Spinal cord (tissue), 10 donors: ENCODE results near the gene PAGE1. TPM values are rescaled to one million over a fixed set of nuclear protein-coding genes. Genes with fewer than 3 reads are reported as not detected.
A peak's percentile ranks its signal among the peaks of the same experiment; 100 is the strongest.

Source experiments
- DNase-seq, 6 donors: peaks; one replicate each; pipeline versions ENCODE4 v3.0.0 to v3.0.0-alpha.2; 2013 to 2015; ENCODE audit warnings: low spot score in 6 of 6, low read depth in 4 of 6
- H3K27ac ChIP-seq: one replicate; pipeline ENCODE4 v1.5.1; 2013; ENCODE audit warnings: low read depth, low read length, control low read depth
- H3K27me3 ChIP-seq: one replicate; pipeline ENCODE4 v1.6.1; 2013; ENCODE audit warnings: low read length; ENCODE audit not compliant: control insufficient read depth, insufficient read depth
- H3K36me3 ChIP-seq: one replicate; pipeline ENCODE4 v1.6.1; 2013; ENCODE audit warnings: low read length; ENCODE audit not compliant: control insufficient read depth, insufficient read depth
- H3K4me1 ChIP-seq: one replicate; pipeline ENCODE4 v1.6.1; 2013; ENCODE audit warnings: low read length; ENCODE audit not compliant: control insufficient read depth, insufficient read depth
- H3K4me3 ChIP-seq: one replicate; pipeline ENCODE4 v1.5.1; 2013; ENCODE audit warnings: low read depth, low read length, control low read depth
- H3K9me3 ChIP-seq: one replicate; pipeline ENCODE4 v1.6.1; 2013; ENCODE audit warnings: low read length; ENCODE audit not compliant: control insufficient read depth, insufficient read depth
- WGBS: methylation state at CpG from one replicate; pipeline ENCODE4 v1.1.5; 2013; ENCODE audit warnings: missing lambda C conversion rate; ENCODE audit not compliant: insufficient coverage; 5-methylcytosine and 5-hydroxymethylcytosine counted together
- polyA plus RNA-seq, 2 donors: library from polyadenylated mRNA; unstranded; fragments of 120-200 nt; gene quantifications; one replicate each; pipeline ENCODE4 v1.2.1, GENCODE V29; 2013; ENCODE audit not compliant: insufficient read length in 2 of 2
- total RNA-seq, 2 donors: library from RNA; depleted of rRNA in 1 of 2; stranded (reverse); fragments of 120-200 nt in 1 of 2; fragments of >200 nt in 1 of 2; gene quantifications; one replicate each; pipeline versions ENCODE4 v1.2.3 to v1.2.4, GENCODE V29; 2013 to 2014
- donor health status: healthy.

PAGE1 gene
- total and polyA plus RNA-seq, 4 donors = not detected

DNA sequence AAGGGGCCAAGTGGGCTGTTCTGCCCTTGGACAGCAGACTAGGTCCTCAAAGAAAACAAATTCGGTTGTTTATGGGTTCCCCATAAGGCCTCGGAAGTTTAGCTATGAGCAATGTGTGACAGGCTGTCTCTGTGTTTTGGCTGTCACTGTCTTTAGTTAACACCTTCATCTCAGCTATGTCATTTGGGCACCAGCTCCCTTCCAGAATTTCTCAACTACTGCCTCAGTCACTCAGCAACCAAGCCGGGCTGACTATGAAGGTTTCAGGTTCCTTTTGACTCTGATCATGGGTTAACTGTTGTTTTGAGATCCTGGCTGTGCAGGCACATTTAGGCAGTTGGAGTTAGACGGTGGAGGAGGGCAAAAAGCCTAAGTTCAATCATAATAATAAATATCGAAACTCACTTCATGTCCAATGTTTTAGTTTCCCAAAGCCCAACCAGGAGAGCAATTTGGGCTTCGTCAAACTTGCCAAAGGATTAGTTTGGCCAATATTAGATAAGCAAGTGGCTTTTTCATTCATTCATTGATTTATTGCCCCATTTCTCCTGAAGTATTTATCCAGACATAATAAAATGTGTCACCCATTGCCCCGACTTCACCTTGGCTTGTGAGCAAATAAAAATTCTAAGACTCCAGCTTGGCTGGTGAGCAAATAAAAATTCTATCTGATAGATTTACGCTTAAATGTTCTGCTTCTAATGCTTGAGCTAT, 9.1 kb upstream of the PAGE1 start:
- Histone ChIP-seq H3K27me3 (no peaks in the 10 kb centered on the region), H3K36me3 (no peaks in the 10 kb centered on the region), H3K27ac (no peak overlapping the region), H3K4me3 (no peak overlapping the region), H3K9me3 (no peaks in the 10 kb centered on the region), H3K4me1 (no peaks in the 10 kb centered on the region)
- DNase-seq = peak in 1 of 6 donors; percentile 21
- 29% methylated on average over 1 of the region's 8 CpGs for WGBS

DNA sequence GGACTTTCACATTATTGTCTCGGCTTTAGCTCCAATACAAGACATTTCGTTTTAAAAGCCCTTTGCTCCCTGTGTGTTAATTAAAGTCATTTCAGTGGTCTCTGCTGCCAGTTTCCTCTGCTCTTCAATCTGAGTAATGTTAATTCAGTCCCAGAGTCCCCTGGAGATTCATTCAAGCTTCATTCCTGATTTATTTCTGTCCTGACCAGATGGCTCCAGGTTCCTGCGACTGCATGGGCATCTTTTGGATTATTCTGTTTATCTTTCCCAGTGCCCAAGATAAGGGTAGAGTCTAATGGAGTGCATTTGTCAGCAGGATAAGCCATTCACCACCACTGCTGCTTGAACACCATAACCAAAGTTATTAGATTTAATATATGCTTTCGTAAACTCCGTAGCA, 6.1 kb upstream of the PAGE1 start:
- Histone ChIP-seq H3K4me1 (no peaks in the 10 kb centered on the region), H3K27ac (no peak overlapping the region), H3K9me3 (no peaks in the 10 kb centered on the region), H3K27me3 (no peaks in the 10 kb centered on the region), H3K4me3 (no peak overlapping the region), H3K36me3 (no peaks in the 10 kb centered on the region)
- DNase-seq = peak in 2 of 6 donors; percentile 4 to 81
- 50% methylated on average over 1 of the region's 5 CpGs for WGBS

DNA sequence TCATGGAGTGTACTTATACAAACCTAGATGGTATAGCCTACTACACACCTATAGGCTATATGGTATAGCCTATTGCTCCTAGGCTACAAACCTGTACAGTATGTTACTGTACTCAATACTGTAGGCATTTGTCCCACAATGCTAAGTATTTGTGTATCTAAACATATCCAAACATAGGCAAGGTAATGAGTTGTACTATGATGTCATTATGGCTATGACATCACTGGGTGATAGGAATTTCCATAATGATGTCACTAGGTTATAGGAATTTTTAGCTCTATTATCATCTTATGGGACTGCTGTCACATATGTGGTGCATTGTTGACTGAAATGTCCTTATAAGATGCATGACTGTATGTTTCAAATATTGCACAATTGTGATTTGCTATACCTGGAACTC, 5.5 kb upstream of the PAGE1 start:
- H3K4me3 ChIP-seq = no peak overlapping the region
- no peak for DNase-seq
- H3K4me1 ChIP-seq = no peaks in the 10 kb centered on the region
- H3K27ac ChIP-seq = no peak overlapping the region
- no peaks in the 10 kb centered on the region for H3K36me3 ChIP-seq
- no peaks in the 10 kb centered on the region for H3K9me3 ChIP-seq
- H3K27me3 ChIP-seq = no peaks in the 10 kb centered on the region

DNA sequence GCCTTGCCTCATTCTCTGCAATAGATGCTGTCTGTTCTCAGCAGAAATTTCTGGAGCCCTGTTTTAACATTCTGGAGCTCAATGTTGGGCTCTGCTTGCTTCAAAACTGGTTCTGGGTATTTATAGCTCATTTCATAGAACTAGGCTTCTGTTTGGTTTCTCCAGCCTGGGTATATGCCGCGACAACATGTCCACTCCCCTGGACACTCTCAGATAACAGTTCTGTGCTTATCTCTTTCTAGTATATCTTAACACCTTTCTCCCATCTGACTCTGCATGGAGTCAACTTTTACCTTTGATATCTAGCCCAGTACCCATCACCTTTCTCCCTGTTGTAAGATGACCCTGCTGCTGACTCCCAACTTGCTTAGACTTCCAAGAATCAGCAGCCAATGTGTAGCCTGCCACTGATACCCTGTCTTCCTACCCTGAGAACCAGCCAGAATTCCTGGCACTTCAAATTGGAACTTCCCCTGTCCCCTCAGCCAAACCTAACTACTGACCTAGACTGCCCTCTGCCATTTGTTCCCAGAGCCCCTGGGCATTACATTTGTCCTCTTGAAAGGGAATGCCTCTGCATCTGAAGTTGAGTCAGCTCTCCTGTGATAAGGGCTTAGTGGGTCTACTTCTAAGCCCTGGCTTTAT, 20.6 kb downstream of the PAGE1 start:
- WGBS = 91% methylated on average over 2 of the region's 2 CpGs
- Histone ChIP-seq H3K4me3 (no peak overlapping the region), H3K9me3 (no peaks in the 10 kb centered on the region), H3K36me3 (no peaks in the 10 kb centered on the region), H3K27ac (no peak overlapping the region), H3K4me1 (no peaks in the 10 kb centered on the region), H3K27me3 (no peaks in the 10 kb centered on the region)
- no peak for DNase-seq

DNA sequence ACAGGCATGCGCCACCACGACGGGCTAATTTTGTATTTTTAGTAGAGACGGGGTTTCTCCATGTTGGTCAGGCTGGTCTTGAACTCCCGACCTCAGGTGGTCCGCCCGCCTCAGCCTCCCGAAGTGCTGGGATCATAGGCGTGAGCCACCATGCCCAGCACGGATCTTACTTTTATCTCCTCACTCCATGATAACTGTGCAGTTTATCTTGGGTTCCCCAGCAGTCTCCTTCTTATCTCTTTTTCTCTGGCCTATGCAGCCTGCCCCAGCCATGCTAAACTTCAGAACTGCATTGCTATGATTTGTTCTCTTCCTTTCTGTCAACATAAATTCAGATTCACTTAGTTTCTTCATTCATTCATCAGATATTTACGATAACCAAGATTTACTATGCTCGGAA, 22.4 kb downstream of the PAGE1 start:
- no peaks in the 10 kb centered on the region for H3K9me3 ChIP-seq
- H3K4me3 ChIP-seq = no peak overlapping the region
- no peaks in the 10 kb centered on the region for H3K4me1 ChIP-seq
- H3K27me3 ChIP-seq = no peaks in the 10 kb centered on the region
- no peak for DNase-seq
- 87% methylated on average over 10 of the region's 12 CpGs for WGBS
- H3K27ac ChIP-seq = no peak overlapping the region
- no peaks in the 10 kb centered on the region for H3K36me3 ChIP-seq

DNA sequence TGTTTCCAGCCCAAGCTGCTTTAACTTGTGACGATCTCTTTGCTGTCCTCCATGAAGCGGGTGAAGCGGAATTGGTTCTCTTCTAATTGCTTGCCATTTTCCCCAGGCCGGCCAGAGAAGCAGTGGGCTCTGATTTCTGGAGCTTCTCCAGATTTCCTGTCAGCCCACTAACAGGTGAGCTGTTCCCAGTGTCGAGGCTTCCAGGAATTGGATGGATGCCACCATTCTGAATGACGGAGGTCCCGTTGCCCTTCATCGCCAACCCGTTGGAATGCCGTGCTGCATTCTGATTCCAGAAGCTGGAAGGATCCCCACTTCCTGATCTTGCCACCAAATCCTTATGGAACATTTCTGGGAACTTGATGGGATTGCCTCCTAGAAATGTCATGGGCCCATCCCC, 31.0 kb downstream of the PAGE1 start:
- H3K4me3 ChIP-seq = no peak overlapping the region
- no peaks in the 10 kb centered on the region for H3K36me3 ChIP-seq
- H3K4me1 ChIP-seq = no peaks in the 10 kb centered on the region
- no peaks in the 10 kb centered on the region for H3K27me3 ChIP-seq
- H3K9me3 ChIP-seq = no peaks in the 10 kb centered on the region
- 76% methylated on average over 10 of the region's 10 CpGs for WGBS
- no peak overlapping the region for H3K27ac ChIP-seq
- DNase-seq = no peak

DNA sequence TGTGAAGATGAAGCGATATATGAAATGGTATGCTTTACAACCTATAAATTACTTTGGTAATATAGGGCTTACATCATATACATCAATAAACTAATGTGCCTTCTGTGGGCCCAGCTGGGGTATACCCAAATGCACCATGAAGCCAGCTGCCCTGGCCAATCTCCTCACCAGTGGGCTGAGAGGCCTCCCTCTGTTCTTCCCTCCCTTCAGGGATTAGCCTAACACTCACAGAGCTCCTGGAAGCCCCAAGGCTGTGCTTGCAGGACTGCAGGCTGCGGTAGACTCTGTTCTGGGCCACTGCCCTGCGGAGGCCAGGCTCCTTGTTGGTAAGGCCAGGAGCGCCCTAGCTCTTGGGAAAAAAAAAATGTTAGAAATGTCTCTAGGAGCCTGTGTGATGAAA, 33.9 kb downstream of the PAGE1 start:
- no peak overlapping the region for H3K4me3 ChIP-seq
- no peak overlapping the region for H3K27ac ChIP-seq
- H3K27me3 ChIP-seq = no peaks in the 10 kb centered on the region
- no peaks in the 10 kb centered on the region for H3K36me3 ChIP-seq
- H3K9me3 ChIP-seq = no peaks in the 10 kb centered on the region
- 76% methylated on average over 3 of the region's 4 CpGs for WGBS
- no peak for DNase-seq
- no peaks in the 10 kb centered on the region for H3K4me1 ChIP-seq

DNA sequence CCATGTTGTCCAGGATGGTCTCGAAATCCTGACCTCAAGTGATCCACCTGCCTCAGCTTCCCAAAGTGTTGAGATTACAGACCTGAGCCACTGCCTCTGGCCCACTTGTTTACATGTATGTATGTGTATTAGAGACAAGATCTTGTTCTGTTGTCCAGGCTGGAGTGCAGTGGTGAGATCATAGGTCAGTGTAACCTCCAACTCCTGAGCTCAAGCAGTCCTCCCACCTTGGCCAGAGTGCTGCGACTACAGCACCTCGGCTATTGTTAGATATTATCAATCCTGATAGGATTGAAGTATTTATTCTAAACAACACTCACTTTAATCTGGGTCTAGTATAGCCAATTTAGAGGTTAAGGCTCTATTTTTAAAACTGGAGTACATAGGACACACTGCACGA, 36.0 kb downstream of the PAGE1 start:
- no peak overlapping the region for H3K4me3 ChIP-seq
- WGBS = 45% methylated on average over 1 of the region's 4 CpGs
- no peaks in the 10 kb centered on the region for H3K4me1 ChIP-seq
- H3K9me3 ChIP-seq = no peaks in the 10 kb centered on the region
- no peaks in the 10 kb centered on the region for H3K36me3 ChIP-seq
- no peak for DNase-seq
- no peaks in the 10 kb centered on the region for H3K27me3 ChIP-seq
- H3K27ac ChIP-seq = no peak overlapping the region

DNA sequence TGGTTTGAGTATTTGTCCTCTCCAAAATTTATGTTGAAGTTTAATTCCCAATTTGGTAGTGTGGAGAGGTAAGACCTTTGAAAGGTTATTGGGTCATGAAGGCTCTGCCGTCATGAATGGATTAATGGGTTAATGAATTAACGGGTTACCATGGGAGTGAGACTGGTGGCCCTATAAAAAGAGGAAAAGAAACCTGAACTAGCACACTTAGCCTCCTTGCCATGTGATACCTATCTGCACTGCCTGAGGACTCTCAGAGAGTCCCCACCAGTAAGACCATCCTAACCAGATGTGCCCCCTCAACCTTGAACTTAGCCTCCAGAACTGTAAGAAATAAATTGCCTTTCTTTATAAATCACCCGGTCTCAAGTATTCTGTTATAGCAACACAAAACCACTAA, 39.3 kb downstream of the PAGE1 start:
- H3K27ac ChIP-seq = no peak overlapping the region
- H3K27me3 ChIP-seq = no peaks in the 10 kb centered on the region
- H3K36me3 ChIP-seq = no peaks in the 10 kb centered on the region
- H3K9me3 ChIP-seq = no peaks in the 10 kb centered on the region
- H3K4me3 ChIP-seq = no peak overlapping the region
- WGBS = 20% methylated on average over 1 of the region's 3 CpGs
- DNase-seq = no peak
- no peaks in the 10 kb centered on the region for H3K4me1 ChIP-seq

DNA sequence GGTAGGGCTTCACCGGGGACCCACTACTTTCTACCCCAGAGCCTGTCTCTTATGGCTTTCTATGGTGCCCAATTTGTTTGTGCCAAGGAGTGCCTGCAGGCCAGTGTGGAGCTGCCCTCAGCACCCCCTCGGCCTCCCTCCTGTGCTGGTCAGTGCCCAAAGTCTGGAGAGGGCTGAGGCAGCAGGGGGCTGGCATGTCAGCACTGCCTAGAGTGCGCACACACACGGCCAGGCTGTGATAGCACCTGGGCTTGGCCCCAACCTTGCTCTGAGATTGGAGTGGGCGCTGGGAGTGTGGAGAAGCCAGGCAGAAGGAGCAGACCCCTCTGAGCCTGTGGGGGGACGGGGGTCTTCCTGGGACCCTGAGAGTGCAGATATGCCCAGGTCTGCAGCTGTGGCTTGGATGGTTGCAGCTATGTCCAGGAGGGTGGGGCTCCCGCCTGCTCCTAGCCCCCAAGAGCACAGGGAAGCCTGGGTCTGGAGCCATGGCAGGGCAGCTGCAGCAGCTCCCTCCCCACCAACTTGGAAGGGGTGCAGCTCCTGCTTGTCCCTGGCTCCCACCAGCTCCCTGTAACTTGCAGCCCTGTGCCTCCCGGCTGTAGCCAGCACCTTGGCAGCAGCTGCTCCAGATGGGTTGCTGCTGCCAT, 50.7 kb downstream of the PAGE1 start:
- Histone ChIP-seq H3K36me3 (no peaks in the 10 kb centered on the region), H3K9me3 (no peaks in the 10 kb centered on the region), H3K27me3 (no peaks in the 10 kb centered on the region), H3K4me3 (no peak overlapping the region), H3K4me1 (no peaks in the 10 kb centered on the region), H3K27ac (no peak overlapping the region)
- no peak for DNase-seq
- WGBS = 60% methylated on average over 8 of the region's 8 CpGs
